HG02870 (cell line): ENCODE data around the gene LYZL4.

Experiments
- ATAC-seq: cut with Tn5 transposase; IDR thresholded peaks from one replicate; pipeline ENCODE4 v1.9.1; 2021; ENCODE audit warnings: mild to moderate bottlenecking, moderate library complexity; ENCODE audit not compliant: unreplicated experiment

LYZL4 gene

DNA sequence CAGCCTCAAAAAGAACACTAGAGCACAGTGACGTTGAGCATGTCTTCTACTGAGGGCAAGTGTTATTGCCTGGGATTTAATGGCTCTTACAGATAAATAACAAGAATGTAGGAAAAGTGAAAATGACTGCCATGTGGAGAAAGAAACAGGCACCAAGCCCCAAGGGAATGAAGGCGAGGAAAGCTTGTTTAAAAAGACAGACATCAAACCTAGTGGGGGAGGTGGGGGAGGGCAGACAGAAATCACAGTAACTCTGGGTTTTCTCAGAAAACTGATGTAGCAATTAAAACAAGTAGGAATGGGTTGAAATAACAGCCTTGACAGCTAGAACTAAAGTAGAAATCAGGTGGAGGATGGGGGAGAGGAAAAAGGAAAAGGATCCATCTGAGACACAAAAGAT is 18.4 kb upstream of the LYZL4 start:
- ATAC-seq: no peak

DNA sequence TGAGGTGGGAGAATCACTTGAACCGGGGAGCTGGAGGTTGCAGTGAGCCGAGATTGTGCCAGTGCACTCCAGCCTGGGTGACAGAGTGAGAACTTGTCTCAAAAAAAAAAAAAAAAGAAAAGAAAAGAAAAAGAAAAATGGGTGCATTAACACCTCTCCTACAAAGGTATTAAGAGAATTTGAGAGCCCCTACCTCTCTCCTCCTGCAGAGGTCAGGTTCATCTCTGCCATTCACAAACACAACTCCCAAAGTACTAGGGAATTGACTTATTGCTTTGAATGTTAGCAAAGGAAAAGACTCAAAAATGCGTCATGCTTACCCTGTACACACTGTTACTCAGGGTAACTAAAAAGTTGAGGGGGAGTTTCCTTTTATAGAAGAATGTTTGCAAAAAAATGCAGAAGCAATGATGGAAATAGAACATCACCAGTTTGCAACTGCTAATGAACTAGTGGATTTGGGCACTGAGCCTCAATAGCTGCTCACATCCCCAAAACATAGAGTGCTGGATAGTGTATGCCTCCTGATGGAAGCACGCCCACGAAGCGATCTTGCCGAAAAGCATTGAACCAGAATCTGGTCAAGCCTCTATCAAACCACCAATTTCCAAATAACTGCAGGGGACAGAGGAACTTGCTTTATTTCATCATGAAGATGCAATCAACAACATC is 15.5 kb upstream of the LYZL4 start:
- ATAC-seq: no peak

DNA sequence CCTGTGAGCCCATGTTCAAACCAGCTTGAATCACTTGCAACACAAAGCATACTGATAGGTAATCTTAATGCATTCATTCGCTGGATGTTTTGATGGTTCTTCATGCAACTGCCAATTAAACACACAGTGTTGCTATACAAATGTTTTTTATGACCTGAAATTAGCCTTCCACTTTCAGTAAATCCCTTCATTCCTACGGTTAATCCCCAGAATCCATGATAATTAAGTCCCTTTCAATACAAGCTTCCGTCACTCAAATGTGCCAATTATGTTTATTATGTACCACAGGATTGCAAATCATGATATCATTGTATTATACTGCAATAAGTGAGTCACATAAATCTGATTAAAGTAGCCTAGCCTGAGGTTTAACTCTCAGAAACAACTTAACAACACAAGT is 14.5 kb upstream of the LYZL4 start:
- no peak for ATAC-seq

DNA sequence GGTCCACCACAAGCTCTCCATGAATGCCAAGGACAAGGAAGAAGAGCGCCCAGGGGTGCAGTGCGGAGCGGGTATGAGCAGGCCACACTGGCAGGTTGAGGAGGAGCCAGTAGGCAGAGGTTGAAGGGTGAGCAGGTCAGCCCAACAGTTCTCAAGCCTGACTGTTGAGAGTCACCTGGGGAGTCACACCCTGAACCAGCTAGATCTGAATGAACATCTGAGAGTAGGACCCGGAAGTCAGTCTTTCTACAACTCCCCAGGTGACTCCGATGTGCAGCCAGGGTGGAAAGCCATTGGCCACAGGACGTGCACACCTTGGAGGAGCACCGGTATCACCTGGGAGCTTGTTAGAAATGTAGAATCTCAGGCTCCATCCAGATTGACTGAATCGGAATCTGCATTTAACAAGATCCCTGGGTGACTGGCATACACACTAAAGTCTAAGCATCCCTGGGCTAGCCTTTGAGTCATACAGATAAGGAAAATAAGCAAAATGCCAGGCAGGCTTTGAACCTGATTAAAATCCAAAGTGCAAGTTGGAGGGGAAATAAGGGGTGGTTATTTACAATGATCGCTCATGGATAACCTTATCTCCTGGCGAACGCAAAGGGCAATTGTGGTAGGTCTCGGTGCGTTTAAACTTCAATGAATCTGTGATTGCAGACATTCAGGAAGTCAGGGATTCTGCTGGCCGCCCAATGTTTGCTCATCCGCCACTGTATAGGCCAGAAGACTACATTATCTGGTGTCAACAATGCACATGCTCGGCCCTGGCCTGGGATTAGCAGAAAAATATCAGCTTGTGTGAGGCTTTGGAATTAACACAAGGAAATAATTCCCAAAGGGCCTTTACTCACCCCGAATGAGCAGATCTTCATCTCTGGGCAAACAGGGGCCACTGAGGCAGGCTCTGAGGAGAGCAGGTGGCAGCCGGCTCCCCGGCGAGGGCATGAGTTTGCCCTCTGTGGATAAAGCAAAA is 11.7 kb upstream of the LYZL4 start:
- no peak for ATAC-seq

DNA sequence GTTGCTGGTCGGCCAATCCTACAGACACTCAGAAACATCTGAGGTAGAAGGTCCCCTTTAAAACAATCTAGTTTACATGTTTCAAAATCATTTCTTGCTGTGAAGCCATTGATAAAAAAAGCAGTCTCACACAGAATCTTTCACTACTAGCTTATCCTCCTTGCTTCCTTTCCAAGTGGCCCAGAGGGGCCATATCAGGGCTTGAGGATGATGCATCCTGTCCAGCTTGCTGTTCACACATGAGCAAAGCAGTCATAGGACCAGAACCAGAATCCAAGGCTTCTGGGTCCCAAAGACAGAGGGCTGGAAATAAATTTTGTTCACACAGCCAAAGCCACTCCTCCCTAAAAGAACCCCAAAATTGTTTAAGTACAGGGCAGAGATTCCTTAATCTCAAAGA is 9.2 kb upstream of the LYZL4 start:
- no peak for ATAC-seq

DNA sequence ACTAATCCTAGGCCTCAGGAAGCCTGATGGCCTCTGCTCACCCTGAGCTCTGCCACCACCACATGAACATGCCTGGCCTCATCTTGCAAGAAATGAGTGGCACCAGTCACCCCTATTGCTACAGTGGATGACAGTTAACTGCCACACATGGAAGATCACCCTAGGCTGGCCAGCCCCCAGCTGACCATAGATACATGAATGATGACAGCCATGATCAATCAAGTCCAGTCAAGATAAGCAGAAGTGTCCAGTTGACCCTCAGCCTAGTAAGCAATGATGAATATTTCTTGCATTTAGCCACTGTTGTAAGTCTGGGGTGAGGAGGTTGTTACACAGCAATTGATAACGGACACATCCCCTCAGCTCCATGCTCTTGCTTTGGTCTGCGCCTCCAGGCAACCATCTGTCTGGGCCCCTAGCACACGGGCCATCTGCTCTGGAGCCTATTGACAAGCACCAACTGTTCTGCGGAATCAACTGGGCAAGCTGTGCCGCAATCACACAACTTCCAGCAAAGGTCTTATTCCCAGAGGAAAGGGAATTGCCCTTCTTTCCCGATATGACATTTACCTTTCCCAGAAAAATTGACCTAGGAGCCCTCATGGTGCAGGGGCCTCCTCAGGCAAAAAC is 2.2 kb upstream of the LYZL4 start:
- no peak for ATAC-seq

DNA sequence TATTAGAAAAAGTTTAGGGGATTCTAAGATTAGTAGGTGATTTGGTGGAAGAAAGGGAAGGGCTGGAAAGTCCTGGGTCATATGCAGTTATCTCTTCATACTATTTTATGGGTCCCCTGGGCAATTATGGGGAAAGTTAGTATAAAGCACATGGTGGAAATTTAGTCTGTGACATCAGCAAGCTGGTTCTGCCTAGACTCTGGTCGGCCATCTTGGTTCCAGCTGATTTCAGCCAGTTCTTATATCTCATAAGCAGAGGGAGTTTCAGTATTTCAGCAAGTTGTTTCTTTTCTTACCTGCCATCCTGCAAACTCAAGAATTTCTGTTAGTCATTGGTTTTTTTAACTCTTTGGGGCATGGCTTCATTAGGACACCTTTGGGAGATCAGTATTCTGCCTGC is 1.0 kb upstream of the LYZL4 start:
- no peak for ATAC-seq

DNA sequence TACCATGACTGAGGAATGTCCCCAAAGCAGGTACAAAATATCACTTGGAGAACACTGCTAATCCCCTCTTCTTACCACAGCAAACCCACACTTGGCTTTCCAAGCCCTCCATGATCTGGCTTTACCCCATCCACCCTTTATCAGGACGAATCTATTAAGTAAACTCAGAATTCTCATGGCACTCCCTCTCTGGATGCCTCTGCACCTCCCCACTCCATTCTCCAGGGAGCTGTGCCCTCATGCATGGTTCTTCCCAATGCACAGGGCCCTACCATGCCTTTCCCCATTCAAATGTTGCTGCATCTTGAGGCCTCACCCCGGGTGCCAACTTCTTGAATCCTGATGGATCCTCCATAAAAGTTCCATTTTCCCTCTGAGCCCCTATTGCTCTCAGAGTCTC is 2.3 kb downstream of the LYZL4 start:
- no peak for ATAC-seq

DNA sequence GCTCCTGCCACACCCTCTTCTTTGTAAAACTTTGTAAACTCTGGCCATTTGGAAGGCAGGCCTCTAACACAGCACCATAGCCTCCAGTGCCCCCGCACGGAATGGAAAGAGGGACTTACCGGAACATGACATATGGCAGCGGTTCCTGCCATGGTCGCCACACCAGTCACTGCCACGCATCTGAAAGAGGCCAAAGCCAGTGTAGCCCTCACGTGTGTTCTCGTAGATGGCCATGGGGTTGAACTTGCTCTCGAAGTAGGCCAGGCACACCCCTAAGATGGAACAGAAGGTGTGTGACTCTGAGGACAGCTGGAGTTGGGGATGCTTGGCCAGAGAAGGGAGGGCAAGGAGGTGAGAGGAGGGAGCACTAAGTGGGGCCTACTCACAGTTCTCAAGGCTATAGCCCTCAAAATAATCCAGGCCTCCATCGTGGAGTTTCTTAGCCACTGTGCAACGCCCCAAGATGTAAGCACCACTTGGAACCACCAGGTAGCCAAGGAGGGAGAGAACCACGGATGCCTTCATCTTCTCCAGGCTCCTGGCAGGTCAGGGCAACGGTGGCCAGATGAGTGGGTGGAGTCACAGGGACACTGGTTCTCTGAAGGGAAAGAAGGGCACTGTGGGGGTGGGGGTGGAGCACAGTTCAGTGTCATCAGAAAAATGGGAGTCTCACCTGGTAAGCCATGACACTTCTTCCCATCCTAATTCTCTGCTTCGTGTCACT is 3.5 kb downstream of the LYZL4 start:
- no peak for ATAC-seq

DNA sequence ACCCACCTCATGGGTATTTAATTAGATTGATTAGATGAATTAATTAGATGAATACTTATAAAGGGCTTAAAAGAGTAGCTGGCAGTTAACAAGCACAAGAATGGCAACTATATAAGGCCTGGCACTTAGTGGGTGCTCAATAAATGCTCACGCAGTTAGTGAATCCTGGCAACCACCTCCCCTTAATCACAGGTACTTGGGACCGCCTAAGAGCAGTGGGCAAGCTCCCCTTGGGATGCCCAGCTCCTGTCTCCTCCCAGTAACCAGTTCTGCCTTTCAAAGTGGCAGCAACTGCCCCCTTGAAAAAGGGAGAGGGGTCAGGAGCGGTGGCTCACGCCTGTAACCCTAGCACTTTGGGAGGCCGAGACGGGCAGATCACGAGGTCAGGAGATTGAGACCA is 4.6 kb downstream of the LYZL4 start:
- ATAC-seq: no peak

DNA sequence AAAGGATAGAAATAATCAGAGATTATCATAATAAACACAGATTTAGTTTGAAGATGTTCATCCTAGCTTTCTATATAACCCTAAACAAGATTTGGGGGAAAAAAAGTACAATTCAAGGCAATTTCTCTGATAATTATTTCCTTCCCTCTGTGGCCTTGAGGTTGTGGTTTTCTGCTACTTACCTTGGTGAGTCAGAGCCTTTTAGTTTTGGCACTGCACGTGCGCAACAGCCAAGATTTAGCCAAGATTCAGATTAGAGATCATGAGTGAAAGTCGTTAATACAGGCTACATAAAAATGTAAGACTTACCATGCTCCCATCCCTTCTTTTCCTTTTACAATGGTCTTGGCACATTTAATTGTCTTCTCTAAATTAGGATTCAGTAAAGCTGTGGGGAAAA is 6.7 kb downstream of the LYZL4 start:
- ATAC-seq: no peak

DNA sequence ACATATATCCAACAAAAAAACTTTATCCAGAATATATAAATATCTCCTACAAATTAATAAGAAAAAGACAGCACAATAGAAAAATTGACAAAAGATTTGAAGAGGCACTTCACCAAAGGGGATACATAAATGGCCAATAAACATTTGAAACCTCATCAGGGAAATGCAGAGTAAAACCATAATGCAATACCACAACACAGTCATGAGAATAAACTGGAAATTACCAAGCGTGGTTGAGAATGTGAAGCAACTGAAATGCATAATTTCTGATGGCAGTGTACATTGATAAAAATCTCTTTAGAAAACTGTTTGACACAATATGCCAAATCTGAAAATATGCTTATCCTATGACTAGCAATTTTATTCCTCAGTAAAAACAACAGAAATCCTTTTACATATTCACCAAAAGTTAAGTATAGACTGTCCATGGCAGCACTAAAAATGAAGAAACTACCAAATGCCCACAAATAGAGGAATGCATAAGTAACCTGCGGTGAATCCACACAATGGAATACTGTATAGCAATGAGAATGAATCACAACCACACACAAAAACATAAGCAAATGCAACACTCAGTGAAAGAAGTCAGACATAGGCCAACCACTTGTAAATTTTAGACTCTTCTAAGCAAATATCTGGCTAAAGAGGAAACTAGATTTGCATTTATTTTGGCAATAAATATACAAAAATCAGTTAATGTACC is 7.9 kb downstream of the LYZL4 start:
- no peak for ATAC-seq

DNA sequence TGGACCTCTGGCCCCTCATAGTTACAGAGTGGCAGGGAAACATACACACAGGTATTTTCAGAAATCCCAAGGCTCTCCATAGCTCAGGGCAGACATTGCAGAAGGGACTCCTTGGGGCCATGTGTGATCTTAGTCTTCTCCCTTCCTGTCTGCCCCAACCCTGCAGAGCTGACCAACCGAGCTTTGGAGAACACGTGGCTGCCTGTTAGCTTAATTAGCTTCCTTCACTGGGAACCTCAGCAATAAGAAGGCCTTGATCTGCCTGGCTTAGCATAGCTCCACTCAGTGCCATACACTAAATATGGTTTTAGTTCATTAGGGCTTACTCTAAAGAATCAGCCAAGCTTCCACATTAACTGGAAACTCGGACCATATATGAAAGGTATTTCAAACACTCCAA is 12.3 kb downstream of the LYZL4 start:
- no peak for ATAC-seq

DNA sequence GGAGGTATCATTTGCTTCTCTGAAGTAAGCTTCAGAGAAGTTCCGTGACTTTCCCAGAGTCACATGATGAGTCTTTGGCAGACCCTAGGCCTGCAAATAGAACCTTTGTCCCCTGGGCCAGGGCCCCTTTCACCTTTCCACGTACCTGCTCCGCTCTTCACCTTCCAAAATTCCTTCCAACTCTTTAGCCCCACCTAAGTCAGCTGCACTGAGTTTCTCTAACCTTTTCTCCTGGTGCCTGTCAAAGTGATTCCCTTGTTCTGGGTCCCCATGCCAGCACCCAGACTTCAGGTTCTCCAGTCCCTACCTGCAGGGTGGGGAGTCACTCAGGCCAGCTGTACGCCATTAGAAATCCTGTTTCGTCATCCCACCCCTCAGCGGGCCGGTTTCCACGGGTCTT is 12.8 kb downstream of the LYZL4 start:
- no peak for ATAC-seq

DNA sequence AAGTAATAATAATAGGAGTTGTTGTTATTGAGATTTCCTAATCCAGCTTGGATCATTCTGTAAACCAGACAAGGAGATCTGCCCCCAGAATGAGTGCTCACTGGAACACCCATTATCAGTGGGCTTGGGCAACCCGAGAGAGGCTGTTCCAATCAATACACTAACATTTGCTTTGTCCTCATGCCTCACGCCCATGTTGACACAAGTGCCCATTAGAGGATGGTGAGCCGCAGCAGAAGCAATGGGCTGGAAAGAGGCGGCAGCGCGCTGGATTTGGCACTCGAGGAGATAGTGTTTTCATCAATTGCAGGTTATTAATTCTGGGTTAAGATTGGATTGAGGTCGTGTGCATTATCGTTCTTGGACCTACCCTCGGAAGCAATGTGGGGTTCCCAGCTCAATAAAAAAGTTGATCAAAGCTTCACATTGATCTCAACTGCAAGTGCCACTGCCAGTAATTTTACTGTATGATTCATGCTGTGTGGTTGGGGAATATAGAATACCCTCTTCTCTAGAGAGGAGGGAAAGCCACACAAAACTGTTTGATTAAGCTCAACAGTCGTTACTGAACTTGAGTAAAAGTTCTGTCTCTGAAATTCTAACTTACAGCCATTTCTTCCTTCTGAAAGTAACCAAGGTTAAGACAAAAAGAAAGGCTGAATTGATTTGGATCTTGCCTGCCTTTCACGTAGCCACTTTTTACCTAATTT is 15.7 kb downstream of the LYZL4 start:
- ATAC-seq: no peak

DNA sequence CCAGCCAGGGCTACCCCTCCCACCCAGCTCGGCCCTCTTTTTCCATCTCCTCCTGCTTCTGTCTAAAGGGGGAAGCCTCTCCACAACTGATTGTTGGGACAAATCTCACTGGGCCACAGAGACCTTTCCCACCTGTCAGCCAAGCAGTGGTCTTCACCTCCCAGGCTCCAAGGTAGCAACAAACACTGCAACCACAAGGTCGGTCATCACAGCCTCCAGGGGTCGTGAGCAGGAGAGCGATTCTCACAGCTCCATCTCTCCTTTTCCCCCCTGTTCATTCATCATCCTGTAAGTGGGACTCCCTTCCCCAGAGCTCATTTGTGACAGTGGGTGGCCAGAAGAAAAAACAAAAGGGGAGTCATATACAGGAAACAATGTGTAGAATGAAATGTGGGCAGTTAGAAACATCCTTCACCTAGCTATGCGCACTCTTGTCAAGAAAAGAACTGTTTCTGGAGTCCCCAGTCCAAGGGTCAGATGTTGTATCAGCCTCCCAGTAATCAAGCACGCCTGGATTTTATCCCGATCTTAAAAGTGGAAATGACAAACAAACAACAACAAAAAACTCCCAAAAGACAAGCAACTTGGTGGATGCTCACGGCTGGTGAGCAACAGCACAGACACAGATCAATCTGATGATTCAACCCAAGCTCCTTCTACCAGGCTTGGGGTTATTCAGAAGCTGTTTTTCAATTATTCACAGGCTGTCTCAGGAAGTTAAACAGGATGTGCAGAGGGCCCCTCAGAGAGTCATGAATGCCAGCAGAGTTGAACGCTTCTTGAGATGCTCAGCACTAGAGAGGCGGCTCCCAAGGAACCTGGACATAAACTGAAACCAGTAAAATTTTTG is 22.4 kb downstream of the LYZL4 start:
- ATAC-seq: no peak

DNA sequence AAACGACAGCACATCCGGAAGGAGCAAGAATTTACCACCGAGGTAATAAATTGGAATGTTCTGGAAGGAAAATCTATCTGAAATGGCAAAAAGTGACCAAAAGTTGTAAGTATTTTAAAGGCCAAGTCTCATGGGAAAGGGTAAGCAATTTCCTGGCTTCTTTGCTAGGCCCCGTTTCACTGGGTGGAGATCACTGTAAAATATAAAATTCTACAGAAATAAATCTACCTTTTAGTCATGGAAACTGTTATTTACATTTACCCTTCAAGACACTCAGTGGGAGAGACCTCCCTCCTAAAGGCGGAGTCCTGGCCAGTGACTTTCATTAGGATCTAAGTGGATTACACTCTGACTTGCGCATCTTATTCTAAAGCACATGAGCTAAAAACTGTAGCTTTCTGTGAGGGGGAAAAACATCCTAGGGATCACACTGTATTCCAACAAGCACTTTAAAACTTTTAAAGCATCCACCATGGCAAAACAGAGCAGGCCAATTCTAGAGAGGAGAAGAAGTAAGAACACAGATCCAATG is 28.8 kb downstream of the LYZL4 start:
- no peak for ATAC-seq

DNA sequence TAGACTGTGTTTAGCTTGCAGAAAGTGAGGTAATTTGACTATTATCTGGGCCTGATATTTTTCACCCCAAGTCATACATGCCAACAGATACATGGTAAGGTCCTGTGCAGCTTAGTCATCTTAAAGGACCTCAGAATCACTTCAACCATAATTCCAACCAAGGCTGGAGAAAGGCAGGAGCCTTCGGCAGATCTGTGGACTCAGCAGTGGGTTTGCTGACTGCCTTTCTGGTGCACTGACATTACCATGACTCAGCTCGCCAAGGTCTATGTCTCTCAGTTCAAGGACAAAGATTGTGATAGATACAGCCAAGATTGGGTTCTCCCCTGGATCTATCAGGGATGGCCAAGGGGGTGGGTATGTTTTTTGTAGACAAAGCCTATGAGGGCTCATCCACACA is 32.7 kb downstream of the LYZL4 start:
- no peak for ATAC-seq

DNA sequence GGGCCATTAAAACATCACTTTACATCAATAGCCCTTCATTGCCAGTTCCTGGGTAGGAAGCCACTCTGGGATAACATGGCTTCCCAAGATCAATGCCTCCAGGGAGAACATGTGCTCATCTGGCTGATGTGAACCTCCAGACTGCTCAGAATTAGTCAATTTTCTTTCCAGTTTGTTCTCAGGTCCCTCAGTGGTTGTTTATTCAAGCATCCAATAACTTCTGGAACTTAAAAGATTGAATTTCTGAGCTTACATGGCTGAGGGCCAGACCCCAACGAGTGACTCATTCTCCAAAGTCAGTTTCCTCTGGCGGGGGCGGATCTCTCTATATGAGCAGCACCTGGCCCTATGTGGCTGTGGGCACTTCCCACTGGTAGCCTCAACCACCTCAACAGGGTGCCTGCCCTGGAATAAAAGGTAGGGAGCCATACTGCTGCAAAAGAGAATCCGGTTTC is 34.0 kb downstream of the LYZL4 start:
- ATAC-seq: no peak
